NCI-H146 (cell line): ENCODE data around the gene ISOC2.

Source experiments
- DNase-seq: peaks from one replicate; lab custom pipeline; 2025; lab: John Stamatoyannopoulos, UW

Gene ISOC2

DNA sequence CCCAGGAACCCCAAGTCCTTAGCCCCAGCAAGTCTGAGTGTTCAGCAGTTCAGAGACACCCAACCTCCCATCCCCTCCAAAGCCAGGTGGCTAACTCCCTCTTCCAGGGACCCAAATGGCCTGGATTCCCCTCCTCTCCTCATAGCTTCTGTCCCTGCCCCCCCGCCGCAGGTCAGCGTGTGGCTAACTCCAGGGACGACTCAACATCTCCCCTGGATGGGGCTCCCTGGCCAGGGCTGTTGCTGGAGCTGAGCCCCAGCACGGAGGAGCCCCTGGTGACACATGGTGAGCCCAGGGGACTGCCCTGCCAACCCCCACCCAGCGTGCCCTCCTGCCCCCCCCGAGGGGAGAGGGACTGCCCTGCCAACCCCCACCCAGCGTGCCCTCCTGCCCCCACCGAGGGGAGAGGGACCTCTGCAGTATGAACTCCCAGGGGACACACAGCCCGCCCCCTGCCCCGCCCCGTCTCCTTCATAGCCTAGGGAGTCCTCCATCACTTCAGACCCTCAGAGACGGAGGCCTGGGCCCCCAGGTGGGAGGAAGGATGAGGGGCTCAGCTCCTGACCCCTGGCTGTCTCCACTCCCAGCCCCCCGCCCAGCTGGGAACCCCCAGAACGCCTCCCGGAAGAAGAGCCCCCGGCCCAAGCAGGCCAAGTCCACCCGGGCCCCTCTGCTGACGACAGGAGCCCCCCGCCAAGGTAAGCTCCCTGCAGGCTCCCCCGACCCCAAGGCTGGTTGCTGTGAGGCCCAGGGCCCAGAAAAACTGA, 28.5 kb upstream of the ISOC2 start:
- DNase-seq: no peak

DNA sequence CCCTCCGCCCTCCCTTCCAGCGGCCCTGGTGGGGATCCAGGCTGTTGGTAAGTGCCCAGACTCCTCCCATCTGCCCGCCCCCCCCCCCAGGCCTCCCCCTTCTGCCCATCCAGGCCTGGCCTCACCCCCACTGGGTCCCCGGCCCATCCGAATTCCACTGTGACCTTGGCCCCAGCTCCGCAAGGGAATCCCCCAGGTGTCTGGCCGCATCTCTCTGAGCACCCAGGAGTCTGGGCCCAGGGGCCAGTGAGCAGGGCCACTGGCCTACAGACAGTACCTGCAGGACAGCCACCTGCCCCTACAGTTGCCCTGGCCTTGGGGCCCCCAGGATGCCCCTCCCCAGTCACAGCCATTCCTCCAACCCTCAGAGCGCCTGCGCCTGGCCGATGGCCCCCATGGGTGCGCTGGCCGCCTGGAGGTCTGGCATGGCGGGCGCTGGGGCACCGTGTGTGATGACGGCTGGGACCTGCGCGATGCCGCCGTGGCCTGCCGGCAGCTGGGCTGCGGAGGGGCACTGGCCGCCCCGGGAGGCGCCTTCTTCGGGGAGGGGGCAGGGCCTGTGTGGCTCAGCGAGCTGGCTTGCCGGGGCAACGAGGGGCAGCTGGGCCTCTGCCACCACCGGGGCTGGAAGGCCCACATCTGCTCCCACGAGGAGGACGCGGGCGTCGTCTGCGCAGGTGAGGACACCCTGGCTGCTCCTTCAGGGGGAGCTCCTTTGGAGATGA, 27.7 kb upstream of the ISOC2 start:
- DNase-seq: no peak

DNA sequence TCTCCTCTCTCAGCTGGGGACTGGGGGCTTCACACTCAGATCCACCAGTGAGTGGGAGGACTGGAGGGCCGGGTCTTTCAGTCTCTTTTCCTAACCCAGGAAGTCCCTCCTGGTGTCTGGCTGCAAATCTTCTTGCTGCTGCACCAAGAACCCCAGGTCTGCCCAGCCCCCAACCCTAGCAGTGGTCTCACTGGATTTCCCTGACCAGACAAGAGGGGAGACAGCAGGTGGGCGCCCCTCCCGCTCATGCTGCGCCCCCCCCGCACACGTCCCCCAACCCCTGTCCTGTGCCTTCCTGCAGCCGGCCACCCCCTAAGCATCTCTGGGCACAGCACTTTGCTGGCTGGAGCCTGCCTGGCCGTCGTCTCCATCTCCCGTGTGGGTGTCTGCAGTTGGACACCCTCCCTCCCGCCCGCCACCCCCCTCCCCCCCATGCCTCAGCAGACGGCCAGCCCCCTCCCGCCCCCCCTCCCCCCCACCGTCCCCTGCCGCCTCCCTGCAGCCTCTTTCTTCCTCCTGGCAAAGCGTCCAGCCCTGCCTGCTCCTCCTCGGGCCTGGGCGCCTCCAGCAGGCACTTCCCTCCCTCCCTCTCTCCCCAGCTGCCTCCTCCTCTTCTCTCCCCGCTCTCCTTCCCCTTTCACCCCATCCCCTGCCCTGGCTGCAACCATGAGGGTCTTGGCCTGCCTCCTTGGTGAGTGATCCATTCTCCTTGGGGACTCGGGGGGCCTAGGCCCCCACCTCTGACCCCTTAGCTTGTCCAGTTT, 26.7 kb upstream of the ISOC2 start, which contains the start of gene SSC5D:
SSC5D (plus strand) TSS at position 513 of the 764 bp plus-strand sequence; CDS start at position 667, 154 bp downstream.
- DNase-seq: no peak

DNA sequence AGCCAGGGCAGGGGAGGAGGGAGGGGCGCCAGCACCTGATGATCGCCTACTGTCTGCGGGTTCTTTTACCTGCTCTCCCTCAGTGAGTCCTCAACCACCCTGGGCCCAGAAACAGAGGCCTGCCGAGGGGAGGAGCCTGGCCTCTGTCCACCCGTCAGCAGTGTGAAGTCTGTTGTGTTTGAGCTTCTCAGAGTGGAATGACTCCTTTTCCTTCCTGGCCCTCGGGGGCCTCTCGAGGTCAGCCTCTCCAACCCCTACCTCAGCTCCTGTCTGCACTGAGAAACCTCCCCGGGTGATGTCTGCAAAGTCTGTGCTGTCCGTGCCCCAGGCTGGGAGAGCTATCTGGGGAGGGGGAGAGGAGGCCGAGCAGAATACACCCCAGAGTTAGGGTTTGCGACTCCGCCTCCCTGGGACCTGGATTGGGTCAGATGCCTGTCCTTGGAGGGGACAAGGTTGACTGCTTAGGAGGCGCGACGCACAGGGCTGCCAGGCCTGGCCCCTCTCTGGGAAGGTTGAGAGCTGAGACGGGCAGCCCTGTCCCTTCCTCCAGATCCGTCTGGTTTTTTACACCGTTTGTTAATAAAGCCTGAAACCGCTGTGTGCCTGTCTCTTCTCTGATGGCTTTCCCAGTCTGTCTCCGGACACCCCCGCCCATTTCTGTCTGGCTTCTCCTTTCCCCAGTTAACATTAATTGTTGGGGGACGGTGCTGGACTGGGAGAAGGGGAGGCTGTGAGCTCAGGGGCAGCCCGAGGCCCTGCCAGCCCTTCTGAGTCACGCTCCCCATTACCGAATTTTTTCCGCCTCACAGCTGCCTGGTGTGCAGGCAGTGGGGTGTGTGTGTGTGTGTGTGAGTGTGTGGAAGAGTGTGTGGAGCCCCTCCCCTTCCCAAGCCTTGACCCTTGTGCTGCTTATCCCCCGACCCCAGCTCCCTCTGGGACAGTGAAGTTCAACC, 25.8 kb upstream of the ISOC2 start:
- no peak for DNase-seq

DNA sequence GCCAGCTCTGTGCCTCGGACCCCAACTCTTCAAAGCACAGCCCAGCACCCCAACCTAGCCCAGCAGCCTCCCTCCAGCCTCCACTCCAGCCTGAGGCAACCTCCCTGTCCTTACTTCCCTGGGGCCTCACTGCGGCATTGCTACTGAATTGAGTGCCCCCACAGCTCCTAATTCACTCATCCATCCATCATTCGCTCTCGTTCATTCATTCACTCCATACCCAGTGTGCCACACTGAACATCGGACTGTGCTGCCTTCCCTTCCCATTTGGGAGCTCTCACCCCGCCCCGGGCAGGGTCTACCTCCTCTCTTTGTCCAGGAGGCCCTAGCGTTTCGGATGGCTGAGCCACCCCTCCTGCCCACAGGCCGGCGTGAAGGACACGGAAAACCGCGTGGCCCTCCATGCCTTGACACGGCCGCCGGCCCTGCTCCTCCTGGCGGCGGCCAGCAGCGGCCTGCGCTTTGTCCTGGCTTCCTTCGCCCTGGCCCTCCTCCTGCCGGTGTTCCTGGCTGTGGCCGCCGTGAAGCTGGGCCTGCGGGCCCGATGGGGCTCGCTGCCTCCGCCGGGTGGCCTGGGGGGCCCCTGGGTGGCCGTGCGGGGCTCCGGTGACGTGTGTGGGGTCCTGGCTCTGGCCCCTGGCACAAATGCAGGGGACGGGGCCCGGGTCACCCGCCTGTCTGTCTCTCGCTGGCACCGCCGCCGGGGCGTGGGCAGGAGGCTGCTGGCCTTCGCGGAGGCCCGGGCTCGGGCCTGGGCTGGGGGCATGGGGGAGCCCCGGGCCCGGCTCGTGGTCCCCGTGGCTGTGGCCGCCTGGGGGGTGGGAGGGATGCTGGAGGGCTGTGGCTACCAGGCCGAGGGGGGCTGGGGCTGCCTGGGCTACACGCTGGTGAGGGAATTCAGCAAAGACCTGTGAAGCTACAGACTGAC, 24.9 kb upstream of the ISOC2 start:
- no peak for DNase-seq

DNA sequence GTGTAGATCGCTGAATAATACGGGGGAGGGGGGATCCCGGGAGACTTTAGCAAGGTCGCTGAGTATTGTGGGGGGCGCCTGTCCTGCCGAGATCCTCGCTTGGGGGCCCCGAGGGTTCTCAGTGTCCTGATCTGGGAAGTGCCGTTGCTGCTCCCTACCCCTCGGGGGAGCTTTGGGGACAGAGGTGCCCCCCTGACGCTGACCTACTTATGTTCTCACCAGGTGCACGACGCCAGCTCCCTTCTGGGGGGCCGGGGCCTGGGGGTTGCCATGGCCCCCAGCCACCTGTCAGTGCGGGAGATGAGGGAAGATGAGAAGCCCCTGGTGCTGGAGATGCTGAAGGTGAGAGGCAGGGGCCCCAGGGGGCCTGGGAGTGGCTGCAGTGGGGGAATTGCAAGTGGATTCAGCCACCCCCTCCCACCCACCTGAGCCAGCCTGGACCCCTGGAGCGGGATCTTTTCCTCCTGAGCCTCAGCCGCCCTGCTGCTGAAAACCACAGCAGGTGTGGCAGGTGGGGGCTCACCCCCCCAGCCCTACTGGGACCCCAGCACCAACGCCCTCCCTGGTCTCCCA, 24.1 kb upstream of the ISOC2 start:
- peak; percentile 51 for DNase-seq

DNA sequence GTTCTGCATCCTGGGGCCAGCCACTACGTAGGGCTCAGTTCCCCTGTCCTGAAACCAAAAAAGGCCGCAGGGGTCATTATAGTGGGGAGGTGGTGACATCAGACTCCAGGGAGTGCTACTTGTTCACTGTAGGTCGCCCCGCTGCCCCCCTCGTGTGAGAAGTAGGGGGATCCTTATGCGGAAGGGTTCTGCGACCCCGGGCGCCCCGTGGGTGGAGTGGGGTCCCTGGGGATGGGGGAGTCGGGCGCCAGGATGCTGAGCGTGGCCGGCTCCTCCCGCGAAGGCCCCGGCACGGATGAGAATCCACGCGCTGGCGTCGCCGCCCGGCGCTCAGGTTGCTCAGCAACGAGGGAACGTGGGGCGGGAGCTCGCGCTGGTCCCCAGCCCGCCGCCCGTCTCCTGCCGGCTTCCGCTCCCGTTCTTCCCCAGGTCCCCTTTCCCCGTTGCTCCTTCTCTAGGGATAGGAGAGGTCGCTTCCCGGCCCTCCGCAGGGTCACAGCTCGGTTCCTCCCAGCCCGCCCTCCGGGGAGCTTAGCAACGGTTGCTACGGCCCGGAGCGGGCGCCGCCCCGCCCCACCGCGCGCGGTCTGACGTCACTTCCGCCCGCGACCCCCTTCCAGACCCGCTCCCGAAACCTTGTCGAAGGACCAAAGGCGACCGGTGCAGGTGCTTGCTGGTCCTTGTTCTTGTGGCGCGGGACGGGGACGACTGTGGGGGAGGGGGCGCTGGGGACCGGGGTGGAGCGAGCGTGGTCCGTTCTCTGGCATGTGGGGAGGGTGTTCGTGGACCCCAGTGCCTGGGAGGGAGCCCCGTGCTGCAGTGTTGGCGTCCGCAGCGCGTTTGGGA, 23.4 kb upstream of the ISOC2 start, which contains the start of gene NAT14:
NAT14 (plus strand) TSS at position 596 of the 846 bp plus-strand sequence. CDS start 521 bp downstream, outside the sequence.
- DNase-seq: peak; percentile 83

DNA sequence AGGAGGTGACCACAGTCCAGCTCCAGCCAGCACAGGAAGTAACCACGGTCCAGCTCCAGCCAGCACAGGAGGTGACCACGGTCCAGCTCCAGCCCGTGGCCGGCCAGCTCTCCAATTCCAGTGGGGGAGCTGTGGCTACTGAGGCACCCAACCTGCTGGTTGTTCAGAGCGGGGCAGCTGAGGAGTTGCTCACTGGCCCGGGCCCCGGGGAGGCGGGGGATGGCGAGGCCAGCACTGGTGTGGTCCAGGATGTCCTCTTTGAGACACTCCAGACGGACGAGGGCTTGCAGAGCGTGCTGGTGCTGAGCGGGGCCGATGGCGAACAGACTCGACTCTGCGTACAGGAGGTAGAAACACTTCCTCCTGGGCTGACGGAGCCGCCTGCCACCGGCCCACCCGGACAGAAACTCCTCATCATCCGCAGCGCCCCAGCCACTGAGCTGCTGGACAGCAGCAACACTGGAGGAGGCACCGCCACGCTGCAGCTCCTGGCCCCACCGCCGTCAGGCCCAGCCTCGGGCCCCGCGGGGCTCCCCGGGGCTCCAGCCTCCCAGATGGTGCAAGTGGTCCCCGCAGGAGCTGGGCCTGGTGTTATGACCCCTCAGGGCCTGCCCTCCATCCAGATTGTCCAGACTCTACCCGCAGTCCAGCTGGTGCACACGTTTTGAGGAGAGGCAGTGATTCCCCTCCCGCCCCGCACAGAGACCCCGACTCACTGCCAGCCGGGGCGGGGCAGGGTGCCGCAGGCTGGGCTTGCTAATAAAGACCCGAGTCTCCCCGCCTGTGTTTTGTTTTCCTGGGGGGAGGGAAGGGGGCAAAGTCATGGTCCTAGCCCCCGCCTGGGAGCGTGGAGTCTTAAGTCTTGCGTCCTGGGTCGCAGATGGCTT, 22.5 kb upstream of the ISOC2 start:
- DNase-seq: no peak

DNA sequence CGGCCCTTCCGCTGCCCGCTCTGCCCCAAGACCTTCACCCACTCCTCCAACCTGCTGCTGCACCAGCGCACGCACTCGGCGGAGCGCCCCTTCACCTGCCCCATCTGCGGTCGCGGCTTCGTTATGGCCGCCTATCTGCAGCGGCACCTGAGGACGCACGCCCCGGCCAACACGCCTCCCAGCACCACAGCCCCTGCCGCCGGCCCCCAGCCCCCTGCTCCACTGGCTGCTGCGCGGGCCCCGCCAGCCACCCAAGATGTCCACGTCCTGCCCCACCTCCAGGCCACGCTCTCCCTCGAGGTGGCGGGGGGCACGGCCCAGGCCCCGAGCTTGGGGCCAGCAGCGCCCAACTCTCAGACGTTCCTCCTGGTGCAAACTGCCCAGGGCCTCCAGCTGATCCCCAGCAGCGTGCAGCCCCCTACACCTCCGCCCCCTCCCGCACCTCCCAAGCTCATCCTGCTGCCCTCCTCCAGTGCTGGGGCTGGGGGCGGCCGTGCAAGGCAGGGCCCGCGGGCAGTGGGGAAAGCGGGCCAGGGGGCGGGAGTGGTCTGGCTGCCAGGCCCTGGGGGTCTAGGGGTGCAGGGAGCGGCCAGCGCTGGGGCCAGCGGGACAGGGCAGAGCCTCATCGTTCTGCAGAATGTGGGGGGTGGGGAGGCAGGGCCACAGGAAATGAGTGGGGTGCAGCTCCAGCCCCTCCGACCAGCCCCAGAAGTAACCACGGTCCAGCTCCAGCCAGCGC, 21.7 kb upstream of the ISOC2 start:
- no peak for DNase-seq

DNA sequence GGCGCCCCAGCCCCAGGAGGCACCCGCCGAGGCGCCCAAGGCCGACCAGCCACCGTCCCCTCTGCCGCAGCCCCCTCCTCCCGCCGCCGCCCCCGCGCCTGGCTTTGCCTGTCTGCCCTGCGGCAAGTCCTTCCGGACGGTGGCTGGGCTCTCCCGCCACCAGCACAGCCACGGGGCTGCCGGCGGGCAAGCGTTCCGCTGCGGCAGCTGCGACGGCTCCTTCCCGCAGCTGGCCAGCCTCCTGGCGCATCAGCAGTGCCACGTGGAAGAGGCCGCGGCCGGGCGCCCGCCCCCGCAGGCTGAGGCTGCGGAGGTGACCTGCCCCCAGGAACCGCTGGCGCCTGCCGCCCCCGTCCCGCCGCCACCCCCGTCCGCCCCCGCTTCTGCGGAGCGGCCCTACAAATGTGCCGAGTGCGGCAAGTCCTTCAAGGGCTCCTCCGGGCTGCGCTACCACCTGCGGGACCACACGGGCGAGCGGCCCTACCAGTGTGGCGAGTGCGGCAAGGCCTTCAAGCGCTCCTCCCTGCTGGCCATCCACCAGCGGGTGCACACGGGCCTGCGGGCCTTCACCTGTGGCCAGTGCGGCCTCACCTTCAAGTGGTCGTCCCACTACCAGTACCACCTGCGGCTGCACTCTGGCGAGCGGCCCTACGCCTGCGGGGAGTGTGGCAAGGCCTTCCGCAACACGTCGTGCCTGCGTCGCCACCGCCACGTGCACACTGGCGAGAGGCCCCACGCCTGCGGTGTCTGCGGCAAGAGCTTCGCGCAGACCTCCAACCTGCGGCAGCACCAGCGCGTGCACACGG, 20.9 kb upstream of the ISOC2 start:
- DNase-seq: no peak

DNA sequence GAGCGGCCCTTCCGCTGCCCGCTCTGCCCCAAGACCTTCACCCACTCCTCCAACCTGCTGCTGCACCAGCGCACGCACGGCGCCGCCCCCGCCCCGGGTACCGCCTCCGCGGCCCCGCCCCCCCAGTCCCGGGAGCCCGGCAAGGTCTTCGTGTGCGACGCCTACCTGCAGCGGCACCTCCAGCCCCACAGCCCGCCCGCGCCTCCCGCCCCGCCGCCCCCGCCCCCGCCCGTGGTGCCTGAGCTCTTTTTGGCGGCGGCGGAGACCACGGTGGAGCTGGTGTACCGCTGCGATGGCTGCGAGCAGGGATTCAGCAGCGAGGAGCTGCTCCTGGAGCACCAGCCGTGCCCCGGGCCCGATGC, 20.3 kb upstream of the ISOC2 start:
- DNase-seq: no peak

DNA sequence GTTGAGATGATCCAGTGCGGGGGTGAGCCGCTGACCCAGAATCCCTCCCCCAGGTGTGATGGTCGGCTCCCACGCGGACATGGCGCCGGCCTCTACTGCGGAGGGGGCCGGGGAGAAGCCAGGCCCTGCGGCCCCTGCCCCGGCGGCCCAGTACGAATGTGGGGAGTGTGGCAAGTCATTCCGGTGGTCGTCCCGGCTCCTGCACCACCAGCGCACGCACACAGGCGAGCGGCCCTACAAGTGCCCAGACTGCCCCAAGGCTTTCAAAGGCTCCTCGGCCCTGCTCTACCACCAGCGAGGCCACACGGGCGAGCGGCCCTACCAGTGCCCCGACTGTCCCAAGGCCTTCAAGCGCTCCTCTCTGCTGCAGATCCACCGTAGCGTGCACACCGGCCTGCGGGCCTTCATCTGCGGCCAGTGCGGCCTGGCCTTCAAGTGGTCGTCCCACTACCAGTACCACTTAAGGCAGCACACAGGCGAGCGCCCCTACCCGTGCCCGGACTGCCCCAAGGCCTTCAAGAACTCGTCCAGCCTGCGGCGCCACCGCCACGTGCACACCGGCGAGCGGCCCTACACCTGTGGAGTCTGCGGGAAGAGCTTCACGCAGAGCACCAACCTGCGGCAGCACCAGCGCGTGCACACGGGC, 19.8 kb upstream of the ISOC2 start:
- DNase-seq: no peak

DNA sequence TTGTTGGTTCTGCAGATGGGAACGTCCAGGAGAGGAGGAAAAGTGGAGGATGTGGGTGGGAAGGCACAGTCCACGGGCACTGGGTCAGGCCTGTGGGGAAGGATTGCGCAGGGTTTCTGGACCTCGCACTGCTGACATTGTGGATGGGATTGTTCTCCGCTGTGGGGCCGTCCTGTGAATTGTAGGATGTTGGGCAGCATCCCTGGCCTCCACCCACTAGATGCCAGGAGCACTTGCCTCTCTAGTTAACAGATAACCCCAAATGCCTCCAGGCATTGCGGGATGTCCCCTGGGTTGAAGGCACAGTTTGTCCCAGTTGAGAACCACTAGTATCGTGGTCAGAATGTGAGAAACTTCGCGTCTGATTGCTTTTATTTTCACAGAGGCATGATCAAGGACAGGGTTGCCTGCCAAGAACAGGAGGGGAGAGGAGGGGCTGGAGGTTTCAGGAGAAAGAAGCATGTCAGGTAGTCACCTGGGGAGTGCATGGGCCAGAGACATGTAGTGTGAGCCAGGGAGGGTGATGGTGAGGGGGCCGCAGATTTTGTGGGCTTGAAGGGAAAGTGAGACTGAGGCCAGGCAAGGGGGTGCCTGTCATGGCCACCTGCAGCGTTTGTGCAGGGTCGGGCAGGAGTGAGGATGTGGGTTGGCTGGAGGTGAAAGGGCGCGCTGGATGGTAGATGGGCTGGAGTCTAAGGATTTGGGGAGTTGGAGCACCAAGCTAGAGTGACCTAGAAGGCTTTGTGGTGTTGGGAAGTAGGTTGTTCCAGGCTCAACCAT, 18.2 kb upstream of the ISOC2 start:
- DNase-seq: no peak

DNA sequence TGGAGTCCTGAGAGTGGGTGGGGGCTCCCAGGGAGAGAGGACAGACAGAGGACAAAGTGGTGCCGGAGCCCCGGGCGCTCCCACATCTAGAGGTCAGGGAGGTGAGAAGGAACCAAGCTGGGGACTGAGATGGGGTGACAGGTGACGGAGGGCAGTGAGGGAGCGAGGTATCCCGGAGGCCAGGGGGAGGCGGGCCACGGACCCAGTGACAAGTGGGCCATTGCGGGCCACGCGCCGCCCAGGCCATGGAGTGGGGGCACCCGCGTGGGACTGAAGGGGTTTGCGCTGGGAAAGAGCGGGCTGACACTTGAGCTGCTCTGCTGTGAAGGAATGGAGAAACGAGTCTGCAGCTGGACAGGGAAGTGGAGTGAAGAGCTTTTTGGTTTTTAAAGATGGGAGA, 17.6 kb upstream of the ISOC2 start:
- no peak for DNase-seq

DNA sequence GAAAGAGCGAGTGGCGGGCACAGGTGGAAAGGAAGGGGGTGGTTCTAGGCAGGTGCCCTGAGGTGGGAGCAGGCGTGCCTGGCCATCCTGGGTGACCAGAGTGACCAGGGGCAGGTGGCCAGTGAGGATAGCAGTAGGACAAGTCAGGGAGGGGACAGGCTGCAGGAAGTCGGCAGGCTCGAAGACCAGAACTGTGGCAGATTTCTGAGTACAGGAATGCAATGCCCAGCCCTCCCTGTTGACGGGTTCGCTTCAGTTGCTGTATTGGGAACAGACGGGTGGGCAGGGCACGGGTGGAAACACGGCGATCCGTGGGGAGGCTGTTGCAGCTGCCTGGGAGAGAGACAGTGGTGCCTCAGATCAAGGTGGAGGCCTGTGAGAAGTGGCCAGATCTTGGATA, 16.9 kb upstream of the ISOC2 start:
- no peak for DNase-seq
